Suprapubic skin (tissue), 4 donors: ENCODE results near the gene WDFY4.

Experiments
- CTCF ChIP-seq, 2 donors: fragments of 200-600 bp in 1 of 2; fragments of 450-650 bp in 1 of 2; sonication (generic) in 1 of 2; IDR thresholded peaks; one replicate each; pipeline ENCODE4 v1.5.1; 2016 to 2019; ENCODE audit warnings: antibody characterized with exemption in 2 of 2, mild to moderate bottlenecking in 1 of 2, moderate library complexity in 1 of 2
- EP300 ChIP-seq: sonication (generic); formaldehyde crosslinking; IDR thresholded peaks from one replicate; pipeline ENCODE4 v1.6.1; 2017; ENCODE audit warnings: antibody characterized with exemption
- POLR2A ChIP-seq, 2 donors: fragments of 450-650 bp; IDR thresholded peaks; one replicate each; pipeline ENCODE4 v1.6.1; 2017; ENCODE audit warnings: antibody characterized with exemption in 2 of 2, mild to moderate bottlenecking in 2 of 2, moderate library complexity in 2 of 2
- POLR2AphosphoS5 ChIP-seq, 3 donors: sonication (generic); formaldehyde crosslinking; IDR thresholded peaks; one replicate each; pipeline ENCODE4 v1.6.1; 2017; ENCODE audit warnings: antibody characterized with exemption in 3 of 3

- TF ChIP-seq POLR2A (IDR thresholded peaks at IDR 0.05), result no peak
- no peak for TF ChIP-seq CTCF (IDR thresholded peaks at IDR 0.05)
- no peak for TF ChIP-seq EP300
- TF ChIP-seq POLR2AphosphoS5 (IDR thresholded peaks at IDR 0.05), result no peak
Observed at GRCh38 chr10:48672596-48673265, 11.9 kb upstream of the WDFY4 start.
